ENCODE data around the gene NPAS3. TPM values are rescaled to one million over a fixed set of nuclear protein-coding genes. Genes with fewer than 3 reads are reported as not detected.
A peak's percentile ranks its signal among the peaks of the same experiment; 100 is the strongest.

The NPAS3 gene
- total RNA-seq, 1 donor from 2014 or later = 2.4 TPM

GRCh38 chr14:33165926-33166289 is 227.2 kb downstream of the NPAS3 start:
- TF ChIP-seq CTCF (IDR thresholded peaks at IDR 0.05) = no peak
- Mint-ChIP-seq H3K4me1 (ENCODE audit: unreplicated experiment) (no peaks in the 10 kb centered on the region), H3K36me3 (ENCODE audit: unreplicated experiment) (no peaks in the 10 kb centered on the region), H3K27me3 (ENCODE audit: unreplicated experiment) (no peaks in the 10 kb centered on the region), H3K4me3 (ENCODE audit: unreplicated experiment) (no peak overlapping the region), H3K27ac (ENCODE audit: unreplicated experiment) (no peak overlapping the region), H3K9me3 (ENCODE audit: unreplicated experiment) (no peaks in the 10 kb centered on the region)
- no peak for DNase-seq (ENCODE audit: extremely low spot score, unreplicated experiment)

GRCh38 chr14:33175951-33176350 is 237.3 kb downstream of the NPAS3 start:
- Mint-ChIP-seq H3K4me1 (ENCODE audit: unreplicated experiment) (no peaks in the 10 kb centered on the region), H3K27me3 (ENCODE audit: unreplicated experiment) (peaks cover 5% of the 10 kb centered on the region), H3K27ac (ENCODE audit: unreplicated experiment) (no peak overlapping the region), H3K4me3 (ENCODE audit: unreplicated experiment) (no peak overlapping the region), H3K9me3 (ENCODE audit: unreplicated experiment) (no peaks in the 10 kb centered on the region), H3K36me3 (ENCODE audit: unreplicated experiment) (no peaks in the 10 kb centered on the region)
- no peak for TF ChIP-seq CTCF (IDR thresholded peaks at IDR 0.05)
- no peak for DNase-seq (ENCODE audit: extremely low spot score, unreplicated experiment)

DNA sequence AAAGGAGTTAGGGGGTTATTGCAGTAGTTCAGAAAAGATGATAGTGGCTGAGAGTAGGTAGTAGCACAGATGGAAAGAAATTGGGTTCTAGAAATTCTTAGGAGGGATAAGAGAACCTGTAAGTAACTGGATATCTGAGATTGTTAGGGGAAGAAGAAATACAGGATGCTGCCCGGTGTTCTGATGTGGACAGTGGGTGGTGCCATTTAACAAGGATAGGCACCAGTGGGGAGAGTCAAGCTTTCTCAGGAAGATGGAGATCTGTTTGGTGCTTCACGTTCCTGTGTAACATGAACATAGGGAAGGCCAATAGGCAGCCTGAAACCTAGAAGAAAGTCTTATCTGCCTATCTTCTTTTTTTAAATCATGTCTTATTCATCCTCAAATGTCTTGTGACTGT is 245.9 kb downstream of the NPAS3 start:
- DNase-seq (ENCODE audit: extremely low spot score, unreplicated experiment) = no peak
- H3K27ac Mint-ChIP-seq (ENCODE audit: unreplicated experiment) = no peak overlapping the region
- H3K36me3 Mint-ChIP-seq (ENCODE audit: unreplicated experiment) = no peaks in the 10 kb centered on the region
- H3K27me3 Mint-ChIP-seq (ENCODE audit: unreplicated experiment) = peaks cover 13% of the 10 kb centered on the region
- H3K4me3 Mint-ChIP-seq (ENCODE audit: unreplicated experiment) = no peak overlapping the region
- H3K9me3 Mint-ChIP-seq (ENCODE audit: unreplicated experiment) = no peaks in the 10 kb centered on the region
- H3K4me1 Mint-ChIP-seq (ENCODE audit: unreplicated experiment) = no peaks in the 10 kb centered on the region
- TF ChIP-seq CTCF (IDR thresholded peaks at IDR 0.05) = peak; percentile 29

- no peak for DNase-seq (ENCODE audit: extremely low spot score, unreplicated experiment)
- TF ChIP-seq CTCF (IDR thresholded peaks at IDR 0.05) = no peak
- no peaks in the 10 kb centered on the region for H3K9me3 Mint-ChIP-seq (ENCODE audit: unreplicated experiment)
- H3K27ac Mint-ChIP-seq (ENCODE audit: unreplicated experiment) = no peak overlapping the region
- H3K27me3 Mint-ChIP-seq (ENCODE audit: unreplicated experiment) = peaks cover 9% of the 10 kb centered on the region
- no peaks in the 10 kb centered on the region for H3K4me1 Mint-ChIP-seq (ENCODE audit: unreplicated experiment)
- H3K36me3 Mint-ChIP-seq (ENCODE audit: unreplicated experiment) = no peaks in the 10 kb centered on the region
- no peak overlapping the region for H3K4me3 Mint-ChIP-seq (ENCODE audit: unreplicated experiment)
These were observed 248.0 kb downstream of the NPAS3 start for GRCh38 chr14:33186656-33187055.

GRCh38 chr14:33188880-33189279 is 250.2 kb downstream of the NPAS3 start:
- H3K36me3 Mint-ChIP-seq (ENCODE audit: unreplicated experiment) = no peaks in the 10 kb centered on the region
- DNase-seq (ENCODE audit: extremely low spot score, unreplicated experiment) = no peak
- no peaks in the 10 kb centered on the region for H3K4me1 Mint-ChIP-seq (ENCODE audit: unreplicated experiment)
- no peak for TF ChIP-seq CTCF (IDR thresholded peaks at IDR 0.05)
- H3K4me3 Mint-ChIP-seq (ENCODE audit: unreplicated experiment) = no peak overlapping the region
- no peaks in the 10 kb centered on the region for H3K9me3 Mint-ChIP-seq (ENCODE audit: unreplicated experiment)
- peaks cover 20% of the 10 kb centered on the region for H3K27me3 Mint-ChIP-seq (ENCODE audit: unreplicated experiment)
- no peak overlapping the region for H3K27ac Mint-ChIP-seq (ENCODE audit: unreplicated experiment)
